ENCODE data around the gene HOXD8. TPM values are rescaled to one million over a fixed set of nuclear protein-coding genes. Genes with fewer than 3 reads are reported as not detected.

HOXD8 gene
- total RNA-seq, 1 donor from 2014 or later: 13.3 TPM

- no peak for DNase-seq (ENCODE audit: low spot score)
Measured at GRCh38 chr2:176171351-176172006, 42.0 kb downstream of the HOXD8 start.

- no peak for DNase-seq (ENCODE audit: low spot score)
Measured at GRCh38 chr2:176172007-176172894, 42.7 kb downstream of the HOXD8 start.

DNA sequence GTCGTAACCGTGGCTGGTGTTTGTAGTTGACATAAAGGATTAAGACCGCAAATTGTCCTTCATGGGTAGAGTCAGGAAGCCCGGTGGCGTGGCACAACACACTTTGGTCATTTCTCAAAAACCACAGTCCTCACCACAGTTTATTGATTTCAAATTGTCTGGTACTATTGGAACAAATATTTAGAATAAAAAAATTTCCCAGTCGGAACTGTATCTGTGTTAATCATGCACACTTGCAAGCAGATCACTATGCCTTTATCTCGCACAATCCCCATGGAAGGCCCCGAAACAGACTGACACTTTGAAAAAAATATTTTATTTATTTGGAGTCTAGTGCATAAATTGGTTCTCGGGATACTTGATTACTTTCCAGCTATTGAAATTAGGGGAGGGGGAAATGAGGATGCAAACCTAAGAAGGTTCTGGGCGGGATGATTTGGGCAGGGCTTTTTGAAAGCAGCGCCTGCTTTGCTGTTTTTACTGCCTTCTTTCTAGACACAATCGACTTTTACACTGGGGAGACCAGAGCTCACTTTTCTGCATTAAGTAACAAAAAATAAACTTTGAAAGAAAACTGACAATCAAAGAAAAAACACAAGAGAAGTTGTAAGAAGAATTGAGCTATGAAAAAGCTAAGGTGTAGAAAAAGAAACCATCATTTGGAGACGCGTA lies 43.5 kb downstream of the HOXD8 start:
- DNase-seq (ENCODE audit: low spot score): no peak

DNA sequence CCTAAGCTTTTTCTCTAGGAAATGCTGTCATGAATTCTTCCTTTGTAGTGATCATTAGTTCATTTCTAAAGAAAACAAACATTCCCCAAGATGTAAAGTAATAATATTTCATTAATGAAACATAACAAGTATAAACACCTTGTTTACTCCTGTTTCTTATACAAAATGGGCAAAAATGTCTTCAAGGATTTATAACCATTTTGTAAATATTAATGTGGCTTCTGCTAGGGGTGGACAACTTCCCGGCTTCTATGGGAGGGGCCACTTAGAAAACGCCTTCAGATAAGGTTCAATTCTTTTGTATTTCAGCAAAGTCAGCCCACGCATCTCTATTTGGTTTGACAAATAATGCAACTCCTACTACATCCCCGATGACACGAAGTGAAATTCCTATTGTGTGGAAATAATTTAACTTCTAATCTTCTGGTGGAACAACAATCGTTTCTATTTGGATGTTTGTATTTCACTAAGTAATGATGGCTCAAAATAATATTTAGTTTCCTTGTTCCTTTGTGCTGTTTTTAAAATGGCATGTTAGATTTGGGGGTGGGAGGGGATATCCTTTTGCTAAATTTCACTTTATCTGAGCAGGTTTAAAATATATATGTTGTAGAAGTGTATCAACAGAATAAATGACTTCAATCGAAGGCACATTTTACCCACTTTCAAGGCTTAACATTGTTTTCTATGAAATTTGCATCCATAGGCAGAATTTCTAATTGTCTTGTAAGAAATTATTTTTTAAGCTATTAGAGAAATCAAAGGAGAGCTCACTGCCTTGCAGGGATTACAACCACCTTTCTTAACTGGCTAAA lies 44.3 kb downstream of the HOXD8 start:
- DNase-seq (ENCODE audit: low spot score): no peak

GRCh38 chr2:176174382-176174823 lies 44.9 kb downstream of the HOXD8 start:
- no peak for DNase-seq (ENCODE audit: low spot score)

- no peak for DNase-seq (ENCODE audit: low spot score)
Measured at GRCh38 chr2:176174824-176175708, 45.6 kb downstream of the HOXD8 start.

- no peak for DNase-seq (ENCODE audit: low spot score)
Measured at GRCh38 chr2:176175709-176176607, 46.5 kb downstream of the HOXD8 start.

GRCh38 chr2:176177580-176178037 lies 48.1 kb downstream of the HOXD8 start:
- no peak for DNase-seq (ENCODE audit: low spot score)

GRCh38 chr2:176178038-176178756 lies 48.7 kb downstream of the HOXD8 start:
- DNase-seq (ENCODE audit: low spot score): no peak

DNA sequence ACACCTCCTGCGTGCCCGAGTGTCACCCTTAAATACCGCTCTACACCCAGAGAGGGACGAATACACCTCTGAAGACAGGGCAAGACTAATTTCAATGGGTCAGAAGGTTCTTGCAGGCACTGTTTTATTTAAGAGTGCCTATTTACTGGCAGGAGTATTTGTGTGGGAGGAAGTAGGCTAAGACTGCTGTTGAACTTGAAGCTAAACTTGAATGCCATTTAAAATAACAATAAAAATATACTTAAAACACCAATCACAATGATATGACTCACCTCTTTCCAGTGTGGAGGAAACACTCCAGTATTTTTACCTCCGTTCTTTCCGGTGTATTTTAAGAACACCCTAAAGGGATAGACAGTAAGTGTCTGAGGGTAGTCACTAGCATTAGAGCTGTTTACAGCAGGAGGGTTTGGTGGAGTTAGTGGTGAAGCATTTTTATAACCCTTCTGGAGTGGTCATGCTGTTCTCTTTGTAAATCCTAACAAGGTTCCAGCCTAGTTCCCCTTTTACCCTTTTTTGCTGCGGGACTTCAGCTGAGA lies 49.3 kb downstream of the HOXD8 start:
- no peak for DNase-seq (ENCODE audit: low spot score)

DNA sequence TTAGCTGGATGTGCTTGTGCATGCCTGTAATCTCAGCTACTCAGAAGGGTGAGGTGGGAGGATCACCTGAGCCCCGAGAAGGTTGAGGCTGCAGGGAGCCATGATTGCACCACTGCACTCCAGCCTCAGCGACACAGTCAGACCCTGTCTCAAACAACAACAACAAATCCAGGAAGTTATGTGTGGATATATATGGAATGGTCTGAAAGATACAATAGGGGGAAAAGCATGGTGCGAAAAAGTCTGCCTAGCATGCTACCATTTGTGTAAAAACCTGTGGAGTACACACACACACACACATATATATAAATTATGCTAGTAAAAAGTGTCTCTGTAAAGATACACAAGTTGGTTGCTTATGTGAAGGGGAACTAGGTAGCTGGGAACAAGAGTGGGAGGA lies 52.0 kb downstream of the HOXD8 start:
- no peak for DNase-seq (ENCODE audit: low spot score)

Small RNA genes lying within 50 kb of the gene (microRNA-seq; reads per million reads assigned to microRNA genes)
- 62,593 reads per million, percentile 98 among the genes with 10 or more reads in this experiment for gene MIR10B (ENCODE audit: borderline number of aligned reads)

Other genes starting within 250 kb of the HOXD8 start
- 57.0 TPM for gene LNPK, start 127.4 kb upstream of the HOXD8 start, total RNA-seq
- not detected for gene EVX2, start 45.7 kb upstream of the HOXD8 start, total RNA-seq
- 1.1 TPM for gene HOXD13, start 37.0 kb upstream of the HOXD8 start, total RNA-seq
- gene HOXD12, start 29.9 kb upstream of the HOXD8 start, total RNA-seq: not detected
- gene HOXD11, start 22.4 kb upstream of the HOXD8 start, total RNA-seq: 1.2 TPM
- gene HOXD10, start 12.9 kb upstream of the HOXD8 start, total RNA-seq: 1.7 TPM
- gene HOXD9, start 7.0 kb upstream of the HOXD8 start, total RNA-seq: 6.1 TPM
- gene HOXD4, start 21.8 kb downstream of the HOXD8 start, total RNA-seq: 4.1 TPM
- 5.3 TPM for gene HOXD3, start 27.6 kb downstream of the HOXD8 start, total RNA-seq
- gene HOXD1, start 59.0 kb downstream of the HOXD8 start, total RNA-seq: 1.1 TPM
- gene MTX2, start 139.7 kb downstream of the HOXD8 start, total RNA-seq: 18.8 TPM

All from mesenteric fat pad (tissue), 1 donor.